ENCODE data around the gene STK32B. TPM values are rescaled to one million over a fixed set of nuclear protein-coding genes. Genes with fewer than 3 reads are reported as not detected.

The STK32B gene
- polyA plus RNA-seq, 2 donors: 0.22 to 0.24 TPM

GRCh38 chr4:5447755-5448154, 396.5 kb downstream of the STK32B start:
- Histone ChIP-seq H3K36me3 (ENCODE audit: control insufficient read depth in 2 of 2, insufficient read depth in 2 of 2, low read length in 1 of 2) (no peaks in the 10 kb centered on the region), H3K27ac (ENCODE audit: low read depth in 2 of 2, low read length in 1 of 2) (no peak overlapping the region), H3K4me1 (ENCODE audit: control insufficient read depth in 2 of 2, insufficient read depth in 2 of 2, low read length in 1 of 2) (no peaks in the 10 kb centered on the region), H3K9me3 (ENCODE audit: control insufficient read depth in 2 of 2, insufficient read depth in 1 of 2, low read depth in 1 of 2, low read length in 1 of 2) (no peaks in the 10 kb centered on the region), H3K27me3 (ENCODE audit: control insufficient read depth in 1 of 2, insufficient read depth in 2 of 2, low read length in 2 of 2) (no peaks in the 10 kb centered on the region), H3K4me3 (ENCODE audit: low read depth in 1 of 2, low read length in 2 of 2) (no peak overlapping the region)
- WGBS, 2 donors: 80 to 82% methylated on average over 3 of the region's 3 CpGs

- no peak overlapping the region for H3K4me3 ChIP-seq (ENCODE audit: low read depth in 1 of 2, low read length in 2 of 2)
- 38% methylated on average over 10 of the region's 10 CpGs for WGBS, 2 donors
Measured at GRCh38 chr4:5448221-5448620, 396.9 kb downstream of the STK32B start.

GRCh38 chr4:5451243-5451642, 400.0 kb downstream of the STK32B start:
- WGBS, 2 donors: 88 to 89% methylated on average over 4 of the region's 4 CpGs
- H3K36me3 ChIP-seq (ENCODE audit: control insufficient read depth in 2 of 2, insufficient read depth in 2 of 2, low read length in 1 of 2): no peaks in the 10 kb centered on the region

More at GRCh38 chr4:5448221-5448620, 396.9 kb downstream of the STK32B start:
- Histone ChIP-seq H3K9me3 (ENCODE audit: control insufficient read depth in 2 of 2, insufficient read depth in 1 of 2, low read depth in 1 of 2, low read length in 1 of 2) (no peaks in the 10 kb centered on the region), H3K36me3 (ENCODE audit: control insufficient read depth in 2 of 2, insufficient read depth in 2 of 2, low read length in 1 of 2) (no peaks in the 10 kb centered on the region), H3K4me1 (ENCODE audit: control insufficient read depth in 2 of 2, insufficient read depth in 2 of 2, low read length in 1 of 2) (no peaks in the 10 kb centered on the region), H3K27me3 (ENCODE audit: control insufficient read depth in 1 of 2, insufficient read depth in 2 of 2, low read length in 2 of 2) (no peaks in the 10 kb centered on the region), H3K27ac (ENCODE audit: low read depth in 2 of 2, low read length in 1 of 2) (no peak overlapping the region)

GRCh38 chr4:5452156-5452555, 400.9 kb downstream of the STK32B start:
- WGBS, 2 donors: 86 to 88% methylated on average over 7 of the region's 7 CpGs
- Histone ChIP-seq H3K36me3 (ENCODE audit: control insufficient read depth in 2 of 2, insufficient read depth in 2 of 2, low read length in 1 of 2) (no peaks in the 10 kb centered on the region), H3K4me1 (ENCODE audit: control insufficient read depth in 2 of 2, insufficient read depth in 2 of 2, low read length in 1 of 2) (no peaks in the 10 kb centered on the region), H3K9me3 (ENCODE audit: control insufficient read depth in 2 of 2, insufficient read depth in 1 of 2, low read depth in 1 of 2, low read length in 1 of 2) (no peaks in the 10 kb centered on the region), H3K27ac (ENCODE audit: low read depth in 2 of 2, low read length in 1 of 2) (no peak overlapping the region), H3K4me3 (ENCODE audit: low read depth in 1 of 2, low read length in 2 of 2) (no peak overlapping the region), H3K27me3 (ENCODE audit: control insufficient read depth in 1 of 2, insufficient read depth in 2 of 2, low read length in 2 of 2) (no peaks in the 10 kb centered on the region)

More at GRCh38 chr4:5451243-5451642, 400.0 kb downstream of the STK32B start:
- no peaks in the 10 kb centered on the region for H3K9me3 ChIP-seq (ENCODE audit: control insufficient read depth in 2 of 2, insufficient read depth in 1 of 2, low read depth in 1 of 2, low read length in 1 of 2)
- H3K27me3 ChIP-seq (ENCODE audit: control insufficient read depth in 1 of 2, insufficient read depth in 2 of 2, low read length in 2 of 2): no peaks in the 10 kb centered on the region
- no peak overlapping the region for H3K27ac ChIP-seq (ENCODE audit: low read depth in 2 of 2, low read length in 1 of 2)
- no peak overlapping the region for H3K4me3 ChIP-seq (ENCODE audit: low read depth in 1 of 2, low read length in 2 of 2)
- no peaks in the 10 kb centered on the region for H3K4me1 ChIP-seq (ENCODE audit: control insufficient read depth in 2 of 2, insufficient read depth in 2 of 2, low read length in 1 of 2)

GRCh38 chr4:5455003-5455585, 403.8 kb downstream of the STK32B start:
- H3K4me1 ChIP-seq (ENCODE audit: control insufficient read depth in 2 of 2, insufficient read depth in 2 of 2, low read length in 1 of 2): no peaks in the 10 kb centered on the region
- 88 to 91% methylated on average over 14 of the region's 14 CpGs for WGBS, 2 donors

GRCh38 chr4:5456296-5456845, 405.1 kb downstream of the STK32B start:
- Histone ChIP-seq H3K27ac (ENCODE audit: low read depth in 2 of 2, low read length in 1 of 2) (no peak overlapping the region), H3K4me3 (ENCODE audit: low read depth in 1 of 2, low read length in 2 of 2) (no peak overlapping the region), H3K36me3 (ENCODE audit: control insufficient read depth in 2 of 2, insufficient read depth in 2 of 2, low read length in 1 of 2) (no peaks in the 10 kb centered on the region), H3K9me3 (ENCODE audit: control insufficient read depth in 2 of 2, insufficient read depth in 1 of 2, low read depth in 1 of 2, low read length in 1 of 2) (no peaks in the 10 kb centered on the region), H3K27me3 (ENCODE audit: control insufficient read depth in 1 of 2, insufficient read depth in 2 of 2, low read length in 2 of 2) (no peaks in the 10 kb centered on the region), H3K4me1 (ENCODE audit: control insufficient read depth in 2 of 2, insufficient read depth in 2 of 2, low read length in 1 of 2) (no peaks in the 10 kb centered on the region)
- 86 to 90% methylated on average over 17 of the region's 17 CpGs for WGBS, 2 donors

More at GRCh38 chr4:5455003-5455585, 403.8 kb downstream of the STK32B start:
- Histone ChIP-seq H3K4me3 (ENCODE audit: low read depth in 1 of 2, low read length in 2 of 2) (no peak overlapping the region), H3K36me3 (ENCODE audit: control insufficient read depth in 2 of 2, insufficient read depth in 2 of 2, low read length in 1 of 2) (no peaks in the 10 kb centered on the region), H3K27me3 (ENCODE audit: control insufficient read depth in 1 of 2, insufficient read depth in 2 of 2, low read length in 2 of 2) (no peaks in the 10 kb centered on the region), H3K9me3 (ENCODE audit: control insufficient read depth in 2 of 2, insufficient read depth in 1 of 2, low read depth in 1 of 2, low read length in 1 of 2) (no peaks in the 10 kb centered on the region), H3K27ac (ENCODE audit: low read depth in 2 of 2, low read length in 1 of 2) (no peak overlapping the region)

- H3K9me3 ChIP-seq (ENCODE audit: control insufficient read depth in 2 of 2, insufficient read depth in 1 of 2, low read depth in 1 of 2, low read length in 1 of 2): no peaks in the 10 kb centered on the region
- no peaks in the 10 kb centered on the region for H3K36me3 ChIP-seq (ENCODE audit: control insufficient read depth in 2 of 2, insufficient read depth in 2 of 2, low read length in 1 of 2)
- H3K27ac ChIP-seq (ENCODE audit: low read depth in 2 of 2, low read length in 1 of 2): no peak overlapping the region
- H3K27me3 ChIP-seq (ENCODE audit: control insufficient read depth in 1 of 2, insufficient read depth in 2 of 2, low read length in 2 of 2): no peaks in the 10 kb centered on the region
- H3K4me1 ChIP-seq (ENCODE audit: control insufficient read depth in 2 of 2, insufficient read depth in 2 of 2, low read length in 1 of 2): no peaks in the 10 kb centered on the region
- H3K4me3 ChIP-seq (ENCODE audit: low read depth in 1 of 2, low read length in 2 of 2): no peak overlapping the region
- WGBS, 2 donors: 90 to 95% methylated on average over 8 of the region's 8 CpGs
Measured at GRCh38 chr4:5458676-5459075, 407.4 kb downstream of the STK32B start.

GRCh38 chr4:5459236-5459635, 408.0 kb downstream of the STK32B start:
- Histone ChIP-seq H3K4me1 (ENCODE audit: control insufficient read depth in 2 of 2, insufficient read depth in 2 of 2, low read length in 1 of 2) (no peaks in the 10 kb centered on the region), H3K27ac (ENCODE audit: low read depth in 2 of 2, low read length in 1 of 2) (no peak overlapping the region), H3K9me3 (ENCODE audit: control insufficient read depth in 2 of 2, insufficient read depth in 1 of 2, low read depth in 1 of 2, low read length in 1 of 2) (no peaks in the 10 kb centered on the region), H3K36me3 (ENCODE audit: control insufficient read depth in 2 of 2, insufficient read depth in 2 of 2, low read length in 1 of 2) (no peaks in the 10 kb centered on the region), H3K27me3 (ENCODE audit: control insufficient read depth in 1 of 2, insufficient read depth in 2 of 2, low read length in 2 of 2) (no peaks in the 10 kb centered on the region), H3K4me3 (ENCODE audit: low read depth in 1 of 2, low read length in 2 of 2) (no peak overlapping the region)
- WGBS, 2 donors: 74 to 80% methylated on average over 3 of the region's 3 CpGs

GRCh38 chr4:5460106-5460801, 409.0 kb downstream of the STK32B start:
- 74 to 80% methylated on average over 14 of the region's 14 CpGs for WGBS, 2 donors

More at GRCh38 chr4:5460106-5460801, 409.0 kb downstream of the STK32B start:
- H3K27ac ChIP-seq (ENCODE audit: low read depth in 2 of 2, low read length in 1 of 2): no peak overlapping the region
- H3K4me3 ChIP-seq (ENCODE audit: low read depth in 1 of 2, low read length in 2 of 2): no peak overlapping the region
- H3K36me3 ChIP-seq (ENCODE audit: control insufficient read depth in 2 of 2, insufficient read depth in 2 of 2, low read length in 1 of 2): no peaks in the 10 kb centered on the region
- no peaks in the 10 kb centered on the region for H3K9me3 ChIP-seq (ENCODE audit: control insufficient read depth in 2 of 2, insufficient read depth in 1 of 2, low read depth in 1 of 2, low read length in 1 of 2)
- no peaks in the 10 kb centered on the region for H3K27me3 ChIP-seq (ENCODE audit: control insufficient read depth in 1 of 2, insufficient read depth in 2 of 2, low read length in 2 of 2)
- no peaks in the 10 kb centered on the region for H3K4me1 ChIP-seq (ENCODE audit: control insufficient read depth in 2 of 2, insufficient read depth in 2 of 2, low read length in 1 of 2)
